Mucosa of stomach (tissue), 1 donor: ENCODE results near the gene IRF2BP2.

Source experiments
- H3K27me3 ChIP-seq: one replicate; pipeline ENCODE4 v1.7.0; 2013; ENCODE audit warnings: mild to moderate bottlenecking, low read length; ENCODE audit not compliant: control insufficient read depth, insufficient read depth
- H3K36me3 ChIP-seq: one replicate; pipeline ENCODE4 v1.7.0; 2013; ENCODE audit warnings: low read length; ENCODE audit not compliant: control insufficient read depth, insufficient read depth
- H3K4me1 ChIP-seq: one replicate; pipeline ENCODE4 v1.7.0; 2013; ENCODE audit warnings: mild to moderate bottlenecking, low read length; ENCODE audit not compliant: control insufficient read depth, insufficient read depth
- H3K4me3 ChIP-seq: one replicate; pipeline ENCODE4 v1.7.0; 2013; ENCODE audit warnings: low read length
- H3K9ac ChIP-seq: one replicate; pipeline ENCODE4 v1.7.0; 2013; ENCODE audit warnings: mild to moderate bottlenecking, low read length, moderate library complexity
- H3K9me3 ChIP-seq: one replicate; pipeline ENCODE4 v1.7.0; 2013; ENCODE audit warnings: mild to moderate bottlenecking, low read length, moderate library complexity; ENCODE audit not compliant: control insufficient read depth
- donor health status: Pancreatic carcinoma.

The IRF2BP2 gene

GRCh38 chr1:234589854-234590620 lies 19.9 kb downstream of the IRF2BP2 start:
- no peak overlapping the region for H3K4me3 ChIP-seq
- no peaks in the 10 kb centered on the region for H3K27me3 ChIP-seq
- H3K9ac ChIP-seq, result no peak overlapping the region
- H3K36me3 ChIP-seq, result no peaks in the 10 kb centered on the region
- peaks cover 4% of the 10 kb centered on the region for H3K4me1 ChIP-seq
- H3K9me3 ChIP-seq, result no peaks in the 10 kb centered on the region

- Histone ChIP-seq H3K36me3 (no peaks in the 10 kb centered on the region), H3K9ac (no peak overlapping the region), H3K9me3 (no peaks in the 10 kb centered on the region), H3K4me3 (no peak overlapping the region), H3K27me3 (no peaks in the 10 kb centered on the region), H3K4me1 (peaks cover 4% of the 10 kb centered on the region)
Observed at GRCh38 chr1:234589064-234589800, 20.7 kb downstream of the IRF2BP2 start.

- Histone ChIP-seq H3K9me3 (no peaks in the 10 kb centered on the region), H3K4me1 (peaks cover 4% of the 10 kb centered on the region), H3K4me3 (no peak overlapping the region), H3K36me3 (no peaks in the 10 kb centered on the region), H3K27me3 (no peaks in the 10 kb centered on the region), H3K9ac (no peak overlapping the region)
Observed at GRCh38 chr1:234588386-234588785, 21.6 kb downstream of the IRF2BP2 start.

DNA sequence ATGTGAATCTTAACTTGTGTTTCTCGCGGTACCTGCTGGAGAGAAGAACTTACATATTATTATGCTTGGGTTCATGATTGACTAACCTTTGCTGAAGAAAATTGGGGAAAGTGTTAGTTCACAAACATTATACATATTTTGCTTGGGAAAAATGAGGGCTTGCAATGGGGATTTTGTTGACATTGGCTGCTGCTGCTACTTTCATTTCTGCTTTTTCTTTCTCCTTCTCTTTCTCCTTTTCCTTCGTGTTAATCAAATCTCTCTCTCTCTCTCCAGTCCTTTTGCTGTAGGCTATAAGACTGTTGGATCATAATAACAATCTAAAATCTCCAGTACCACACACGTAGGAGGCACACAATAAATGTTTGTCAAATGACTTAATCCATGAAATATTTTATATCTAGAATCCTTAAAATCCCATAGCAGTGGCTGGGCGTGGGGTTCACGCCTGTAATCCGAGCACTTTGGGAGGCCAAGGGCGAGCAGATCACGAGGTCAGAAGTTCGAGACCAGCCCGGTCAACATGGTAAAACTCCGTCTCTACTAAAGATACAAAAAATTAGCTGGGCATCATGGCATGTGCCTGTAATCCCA lies 23.0 kb downstream of the IRF2BP2 start:
- no peaks in the 10 kb centered on the region for H3K27me3 ChIP-seq
- no peak overlapping the region for H3K4me3 ChIP-seq
- H3K36me3 ChIP-seq, result no peaks in the 10 kb centered on the region
- peaks cover 4% of the 10 kb centered on the region for H3K4me1 ChIP-seq
- H3K9ac ChIP-seq, result no peak overlapping the region
- H3K9me3 ChIP-seq, result no peaks in the 10 kb centered on the region

GRCh38 chr1:234586304-234586703 lies 23.7 kb downstream of the IRF2BP2 start:
- H3K9ac ChIP-seq, result no peak overlapping the region
- no peaks in the 10 kb centered on the region for H3K9me3 ChIP-seq
- H3K4me3 ChIP-seq, result no peak overlapping the region
- H3K36me3 ChIP-seq, result no peaks in the 10 kb centered on the region
- H3K27me3 ChIP-seq, result no peaks in the 10 kb centered on the region
- H3K4me1 ChIP-seq, result peaks cover 4% of the 10 kb centered on the region

GRCh38 chr1:234585330-234586055 lies 24.5 kb downstream of the IRF2BP2 start:
- H3K9me3 ChIP-seq, result no peaks in the 10 kb centered on the region
- no peaks in the 10 kb centered on the region for H3K36me3 ChIP-seq
- no peak overlapping the region for H3K9ac ChIP-seq
- no peaks in the 10 kb centered on the region for H3K27me3 ChIP-seq
- H3K4me1 ChIP-seq, result peaks cover 4% of the 10 kb centered on the region
- H3K4me3 ChIP-seq, result no peak overlapping the region

- Histone ChIP-seq H3K4me1 (peaks cover 4% of the 10 kb centered on the region), H3K27me3 (no peaks in the 10 kb centered on the region), H3K9ac (no peak overlapping the region), H3K4me3 (no peak overlapping the region), H3K36me3 (no peaks in the 10 kb centered on the region), H3K9me3 (no peaks in the 10 kb centered on the region)
Observed at GRCh38 chr1:234584926-234585325, 25.1 kb downstream of the IRF2BP2 start.

GRCh38 chr1:234584420-234584805 lies 25.6 kb downstream of the IRF2BP2 start:
- no peaks in the 10 kb centered on the region for H3K9me3 ChIP-seq
- H3K4me1 ChIP-seq, result peaks cover 3% of the 10 kb centered on the region
- no peaks in the 10 kb centered on the region for H3K36me3 ChIP-seq
- H3K4me3 ChIP-seq, result no peak overlapping the region
- no peak overlapping the region for H3K9ac ChIP-seq
- H3K27me3 ChIP-seq, result no peaks in the 10 kb centered on the region

DNA sequence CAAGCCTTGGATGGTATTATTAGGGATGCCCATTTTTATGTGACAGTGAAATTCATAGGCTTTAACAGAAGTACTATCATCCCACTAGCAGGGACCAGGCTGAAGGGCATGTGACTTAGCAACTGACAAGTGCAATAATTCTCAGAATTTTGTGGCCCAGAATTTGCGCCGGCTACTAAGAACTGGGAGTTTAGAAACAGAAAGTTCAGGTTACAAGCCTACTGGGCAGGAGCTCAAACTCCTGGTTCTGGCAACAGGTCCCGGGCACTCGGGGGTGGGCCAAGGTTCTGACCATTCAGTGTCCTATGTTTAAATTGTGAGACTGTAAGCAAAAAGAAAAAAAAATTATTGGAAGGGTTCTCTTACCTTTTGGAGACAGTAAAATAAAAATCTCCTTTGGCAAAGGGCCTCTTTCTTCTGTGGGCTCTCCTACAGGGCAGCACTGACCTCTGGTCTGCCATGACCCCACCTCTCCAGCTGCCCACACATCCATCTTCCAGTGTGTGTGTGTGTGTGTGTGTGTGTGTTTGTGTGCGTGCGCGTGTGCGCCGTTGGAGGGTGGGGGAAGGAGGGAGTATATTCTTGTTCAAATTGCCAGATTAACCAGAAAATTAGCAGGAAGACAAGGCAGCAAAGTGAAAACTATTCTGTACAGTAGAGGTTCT lies 26.1 kb downstream of the IRF2BP2 start:
- Histone ChIP-seq H3K9me3 (no peaks in the 10 kb centered on the region), H3K4me1 (no peaks in the 10 kb centered on the region), H3K4me3 (no peak overlapping the region), H3K36me3 (no peaks in the 10 kb centered on the region), H3K27me3 (no peaks in the 10 kb centered on the region), H3K9ac (no peak overlapping the region)

GRCh38 chr1:234582681-234583301 lies 27.2 kb downstream of the IRF2BP2 start:
- Histone ChIP-seq H3K9ac (no peak overlapping the region), H3K4me1 (no peaks in the 10 kb centered on the region), H3K27me3 (no peaks in the 10 kb centered on the region), H3K9me3 (no peaks in the 10 kb centered on the region), H3K4me3 (no peak overlapping the region), H3K36me3 (no peaks in the 10 kb centered on the region)

DNA sequence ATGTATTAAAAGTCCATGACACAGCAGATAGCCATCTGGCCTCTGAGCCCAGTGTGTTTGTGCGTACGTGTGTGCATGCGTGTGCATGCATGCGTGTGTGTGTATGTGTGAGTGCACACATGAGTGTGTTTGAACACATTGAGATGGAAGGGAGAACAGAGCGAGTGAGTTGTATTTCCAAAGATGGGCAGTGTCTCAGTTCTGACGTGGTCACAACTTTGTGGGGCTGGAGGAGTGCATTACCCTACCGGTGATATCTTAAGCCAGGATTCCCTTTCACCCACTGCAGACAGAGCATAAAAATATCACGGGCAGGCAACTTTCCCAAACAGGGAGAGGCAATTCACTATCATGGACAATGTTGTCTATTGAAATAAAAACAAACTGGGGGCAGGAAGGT lies 27.8 kb downstream of the IRF2BP2 start:
- H3K9ac ChIP-seq, result no peak overlapping the region
- H3K9me3 ChIP-seq, result no peaks in the 10 kb centered on the region
- no peaks in the 10 kb centered on the region for H3K27me3 ChIP-seq
- H3K36me3 ChIP-seq, result no peaks in the 10 kb centered on the region
- no peak overlapping the region for H3K4me3 ChIP-seq
- H3K4me1 ChIP-seq, result no peaks in the 10 kb centered on the region
